CD4-positive, alpha-beta T cell treated with Interleukin-1 beta for 1 hour (primary cell): Measurements from ENCODE around the gene MYBPC2.

Experiments used
- DNase-seq, 2 donors: peaks; one replicate each; pipeline ENCODE4 v3.0.0-alpha.2; 2020 to 2022

The MYBPC2 gene

GRCh38 chr19:50482271-50482855, 49.7 kb downstream of the MYBPC2 start:
- no peak for DNase-seq

DNA sequence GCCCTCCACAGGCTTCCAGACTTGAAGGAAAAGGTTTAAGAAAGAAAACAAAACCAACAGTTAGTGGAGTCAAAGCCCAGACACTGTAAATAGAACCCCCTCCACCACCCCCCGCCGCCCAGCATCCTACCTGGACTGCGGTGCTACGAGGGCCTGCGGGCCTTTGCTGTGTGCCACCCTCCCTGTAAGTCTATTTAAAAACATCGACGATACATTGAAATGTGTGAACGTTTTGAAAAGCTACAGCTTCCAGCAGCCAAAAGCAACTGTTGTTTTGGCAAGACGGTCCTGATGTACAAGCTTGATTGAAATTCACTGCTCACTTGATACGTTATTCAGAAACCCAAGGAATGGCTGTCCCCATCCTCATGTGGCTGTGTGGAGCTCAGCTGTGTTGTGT, 50.2 kb downstream of the MYBPC2 start:
- no peak for DNase-seq

DNA sequence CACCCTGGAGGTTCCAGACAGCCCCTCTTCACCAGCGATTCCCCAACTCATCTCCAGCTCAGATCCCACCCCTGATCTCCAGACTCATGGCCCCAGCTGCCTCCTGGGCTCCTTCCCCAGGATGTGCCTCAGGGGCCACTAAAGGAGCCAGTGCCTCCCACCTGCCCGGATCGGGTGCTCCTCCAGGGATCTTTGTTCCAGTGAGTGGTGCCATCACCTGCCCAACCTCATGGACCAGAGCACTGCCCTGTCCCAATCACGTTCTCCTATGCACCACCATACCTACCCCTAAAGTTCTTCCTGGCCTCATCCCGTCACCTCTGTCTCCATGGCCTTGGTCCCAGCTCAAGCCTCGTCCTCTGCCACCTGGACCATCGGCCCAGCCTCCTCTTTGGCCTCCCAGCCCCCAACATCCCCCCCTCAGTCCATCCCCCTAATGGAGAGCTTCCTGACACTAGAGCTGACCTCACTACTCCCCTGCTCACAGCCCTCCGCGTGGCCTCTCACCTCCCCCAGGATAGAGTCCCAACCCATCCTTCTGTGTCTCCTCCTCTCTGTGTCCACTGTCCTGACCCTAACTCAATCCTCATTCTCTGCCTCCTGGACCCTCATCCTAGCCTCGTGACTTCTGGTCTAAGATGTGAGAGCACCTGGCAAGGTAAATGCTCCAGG, 52.7 kb downstream of the MYBPC2 start:
- no peak for DNase-seq

DNA sequence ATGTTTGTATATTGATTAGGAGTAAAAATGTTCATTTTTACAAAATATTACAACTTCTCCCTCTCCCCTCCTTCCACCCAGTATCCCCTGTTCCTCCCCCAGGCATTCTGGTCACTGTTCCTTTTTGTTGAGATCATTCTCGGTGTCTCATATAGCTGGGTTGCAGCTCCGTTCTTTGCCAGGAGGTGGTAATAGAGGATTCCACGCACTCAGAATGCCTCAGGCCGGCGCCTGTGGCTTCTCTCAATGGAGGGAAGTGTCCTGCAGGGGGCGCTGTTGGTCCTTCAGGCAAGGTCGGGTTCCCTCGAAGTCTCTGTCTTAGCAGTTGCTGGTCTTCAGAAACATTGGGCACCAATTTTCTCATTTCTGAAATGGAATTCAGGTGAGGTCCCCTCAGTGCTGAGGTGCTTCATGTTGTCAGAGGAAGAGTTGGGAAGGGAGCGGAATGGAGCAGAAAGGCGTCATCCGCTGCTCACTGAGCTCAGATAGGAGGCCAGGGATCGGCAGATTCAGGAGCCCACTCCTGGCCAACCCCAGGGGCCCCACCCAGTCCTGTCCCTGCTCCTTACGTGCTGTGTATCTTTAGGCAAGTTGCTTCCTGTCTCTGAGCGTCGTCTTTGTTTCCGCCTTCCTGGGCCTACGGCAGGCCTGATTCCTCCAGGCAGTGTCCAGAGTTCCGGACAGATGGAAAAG, 54.3 kb downstream of the MYBPC2 start:
- DNase-seq: peak; percentile 51 to 55

GRCh38 chr19:50488389-50489194, 55.9 kb downstream of the MYBPC2 start:
- DNase-seq: no peak

- DNase-seq: no peak
Observed at GRCh38 chr19:50489461-50490011, 56.8 kb downstream of the MYBPC2 start.

DNA sequence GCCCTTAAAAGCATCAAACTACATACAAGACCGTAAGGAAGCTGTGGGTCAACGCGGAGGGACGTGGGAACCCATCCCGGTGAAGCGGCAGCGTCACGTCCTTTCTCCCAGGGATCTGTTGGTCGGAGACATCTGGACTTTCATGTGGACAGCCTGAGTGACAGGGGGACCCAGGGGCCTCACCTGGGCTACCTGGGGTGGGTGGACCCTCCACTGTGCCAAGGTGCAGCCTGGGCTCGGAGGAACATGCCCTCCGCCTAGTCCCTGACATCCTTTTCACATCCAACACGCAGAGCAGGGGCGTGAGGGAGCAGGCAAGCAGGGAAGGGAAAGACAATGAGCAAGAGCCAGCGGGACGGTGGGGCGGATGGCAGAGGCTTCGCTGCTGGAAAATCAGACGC, 57.7 kb downstream of the MYBPC2 start:
- DNase-seq: no peak

GRCh38 chr19:50490991-50491472, 58.3 kb downstream of the MYBPC2 start:
- DNase-seq: no peak

DNA sequence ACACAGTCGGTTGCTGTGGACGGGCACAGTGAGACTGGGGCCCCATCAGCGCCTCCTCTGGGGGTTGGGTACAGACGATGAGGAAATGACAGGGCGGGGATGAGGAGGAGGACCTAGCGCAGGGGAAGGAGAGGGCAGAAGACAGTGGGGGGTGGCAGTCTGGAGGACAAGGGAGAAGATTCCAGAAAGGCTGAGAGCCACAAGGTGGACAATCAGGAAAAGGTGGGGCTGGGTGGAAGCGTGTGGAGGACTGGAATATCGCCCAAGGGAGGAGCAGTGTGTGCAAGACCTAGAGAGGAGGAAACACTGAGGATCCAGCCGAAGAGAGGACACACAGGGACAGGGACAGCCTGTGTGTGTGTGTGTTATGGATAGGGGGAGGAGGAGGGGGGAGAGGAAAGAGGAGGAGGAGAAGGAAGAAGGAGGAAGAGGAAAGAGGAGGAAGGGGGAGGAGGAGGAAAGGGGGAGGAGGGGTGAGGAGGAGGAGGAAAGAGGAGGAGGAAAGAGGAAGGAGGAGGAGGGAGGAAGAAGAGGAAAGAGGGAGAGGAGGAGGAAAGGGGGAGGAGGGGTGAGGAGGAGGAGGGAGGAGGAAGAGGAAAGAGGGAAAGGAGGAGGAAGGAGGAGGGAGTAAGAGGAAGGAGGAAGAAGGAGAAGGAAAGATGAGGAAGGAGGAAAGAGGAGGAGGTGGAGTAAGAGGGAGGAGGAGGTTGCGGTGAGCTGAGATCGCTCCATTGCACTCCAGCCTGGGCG, 59.8 kb downstream of the MYBPC2 start:
- peak; percentile 25 to 28 for DNase-seq

- no peak for DNase-seq
Observed at GRCh38 chr19:50493171-50493570, 60.5 kb downstream of the MYBPC2 start.

DNA sequence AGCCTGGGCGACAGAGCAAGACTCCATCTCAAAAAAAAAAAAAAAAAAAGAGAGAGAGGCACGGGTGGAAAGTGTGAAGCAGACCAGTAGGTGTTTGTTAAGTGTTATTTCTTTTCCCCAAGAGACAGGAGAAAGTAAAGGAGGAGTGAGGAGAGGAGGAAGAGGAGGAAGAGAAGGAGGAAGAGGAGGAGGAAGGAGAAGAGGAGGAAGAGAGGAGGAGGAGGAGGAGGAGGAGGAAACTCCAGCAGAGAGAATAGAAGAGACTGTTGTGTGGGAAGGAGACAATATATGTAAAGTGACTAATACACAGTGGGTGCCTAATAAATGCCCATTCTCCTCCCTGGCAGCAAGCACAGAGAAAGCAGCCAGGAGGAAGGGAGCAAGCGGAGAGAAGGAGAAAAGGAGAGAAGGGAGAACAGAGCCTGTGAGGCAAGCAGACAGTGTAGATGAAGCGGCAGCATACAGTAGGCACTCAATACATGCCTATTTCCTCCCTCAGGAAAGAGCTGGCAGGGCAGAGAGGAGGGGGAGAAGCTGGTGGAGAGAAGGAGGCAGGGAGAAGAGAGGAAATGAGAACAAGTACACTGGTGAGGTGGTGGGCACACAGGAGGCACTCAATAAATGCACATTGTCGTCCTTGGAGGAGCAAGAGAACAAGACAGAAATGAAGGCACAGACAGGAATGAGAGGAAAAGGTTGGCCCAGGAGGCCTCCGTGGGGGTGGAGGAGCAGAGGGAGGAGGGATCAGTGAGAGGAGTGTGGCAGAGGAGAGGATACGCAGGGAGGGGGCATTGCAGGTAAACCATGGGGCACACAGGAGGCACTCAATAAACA, 61.7 kb downstream of the MYBPC2 start:
- no peak for DNase-seq

DNA sequence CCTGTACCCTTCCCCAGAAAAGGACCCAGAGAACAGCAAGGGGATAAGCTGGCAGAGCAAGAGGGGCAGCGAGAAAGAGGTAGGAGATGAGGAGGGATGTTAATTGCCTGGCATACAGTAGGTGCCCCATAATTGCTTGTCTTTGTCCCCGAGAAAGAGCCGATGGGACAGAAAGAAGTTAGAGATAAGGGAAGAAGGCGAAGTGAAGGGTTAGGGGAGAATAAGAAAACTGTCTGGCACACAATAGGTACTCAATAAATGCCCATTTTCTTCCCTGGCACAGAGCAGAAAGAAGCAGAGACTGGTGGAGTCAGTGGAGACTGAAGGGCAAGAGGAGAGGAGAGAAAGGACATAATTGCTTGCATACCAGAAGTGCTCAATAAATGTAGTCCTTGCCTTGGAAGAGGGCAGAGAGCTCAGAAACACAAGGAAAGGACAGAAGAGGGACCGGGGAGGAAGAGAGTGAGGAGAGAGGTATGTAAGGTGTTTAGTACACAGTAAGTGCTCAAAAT, 62.4 kb downstream of the MYBPC2 start:
- DNase-seq: no peak

- no peak for DNase-seq
Observed at GRCh38 chr19:50496189-50497021, 63.7 kb downstream of the MYBPC2 start.

GRCh38 chr19:50497022-50497405, 64.3 kb downstream of the MYBPC2 start:
- no peak for DNase-seq

GRCh38 chr19:50498219-50499056, 65.7 kb downstream of the MYBPC2 start:
- no peak for DNase-seq

DNA sequence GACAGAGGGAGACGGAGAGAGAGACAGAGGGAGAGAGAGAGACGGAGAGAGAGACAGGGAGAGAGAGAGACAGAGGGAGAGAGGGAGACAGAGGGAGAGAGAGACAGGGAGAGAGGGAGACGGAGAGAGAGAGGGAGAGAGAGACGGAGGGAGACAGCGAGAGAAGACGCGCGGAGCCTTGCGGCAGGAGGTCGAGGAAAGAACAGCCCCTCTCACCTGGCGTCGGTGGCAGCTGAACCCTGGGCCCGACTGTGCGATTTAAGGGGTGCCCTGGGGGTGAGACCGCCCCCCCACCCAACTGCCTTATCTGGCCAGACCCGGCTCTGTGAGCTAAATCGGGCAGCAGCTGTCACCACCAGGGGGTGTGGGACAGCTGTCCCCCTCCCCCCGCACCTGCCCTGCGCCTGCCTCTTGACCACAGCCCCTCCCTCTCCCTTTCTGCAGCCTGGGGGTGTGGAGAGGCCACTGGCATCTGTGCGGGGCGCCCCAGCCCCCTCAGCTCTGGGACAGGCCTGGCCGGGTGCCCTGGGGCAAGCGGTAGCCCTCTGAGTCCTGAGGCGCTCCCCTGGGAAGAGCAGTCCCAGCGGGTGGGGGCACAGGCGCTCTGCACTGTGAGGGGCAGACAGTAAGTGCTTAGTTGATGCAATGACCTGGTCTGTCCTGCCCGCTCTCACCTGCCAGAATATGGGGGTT, 67.5 kb downstream of the MYBPC2 start:
- DNase-seq: no peak

- no peak for DNase-seq
Observed at GRCh38 chr19:50500753-50501151, 68.1 kb downstream of the MYBPC2 start.

- DNase-seq: no peak
Observed at GRCh38 chr19:50501186-50501567, 68.5 kb downstream of the MYBPC2 start.
